ENCODE measurements around the gene ZNF555. TPM values are rescaled to one million over a fixed set of nuclear protein-coding genes. Genes with fewer than 3 reads are reported as not detected.

The ZNF555 gene
- total and polyA plus RNA-seq, 2 experiments from 2014 or later = 2.7 to 7.4 TPM

DNA sequence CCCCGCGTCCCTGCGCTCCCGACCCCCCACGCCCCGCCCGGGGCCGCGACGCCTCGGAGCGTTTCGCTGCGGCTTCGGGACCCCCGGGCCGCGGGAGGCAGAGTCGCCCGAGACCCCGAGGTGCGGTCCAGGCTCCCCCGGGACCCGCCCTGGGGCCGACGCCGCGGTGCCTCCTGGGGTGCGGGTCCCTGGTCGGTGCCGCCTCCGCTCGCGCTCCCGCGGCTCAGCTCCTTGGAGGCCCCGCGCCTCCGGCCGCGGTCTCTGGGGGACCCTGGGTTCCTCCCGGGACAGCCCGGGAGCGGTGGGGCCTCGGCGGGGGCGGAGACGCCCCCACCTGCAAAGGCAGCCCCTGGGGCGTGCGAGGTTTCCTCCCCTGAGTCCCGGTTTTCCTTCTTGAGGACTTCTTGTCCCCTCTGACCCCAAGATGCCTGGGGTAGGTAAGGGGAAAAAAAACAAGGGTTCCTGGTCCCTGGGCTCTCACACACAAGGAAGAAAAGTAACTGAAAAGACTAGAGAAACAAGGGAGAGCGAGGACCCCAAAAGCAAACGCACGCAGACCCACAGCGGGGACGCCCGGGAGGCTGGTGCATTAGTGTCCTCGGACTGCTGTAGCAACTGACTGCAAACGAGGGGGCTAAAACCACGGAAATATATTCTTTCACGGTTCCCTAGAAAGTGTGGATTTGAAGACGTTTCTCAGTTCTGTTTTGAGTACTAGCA, 740 bp downstream of the ZNF555 start:
- Histone ChIP-seq H3K27ac (peak overlapping the region; percentile 76), H3K79me2 (peaks cover 50% of the 10 kb centered on the region), H3K36me3 (replicated peaks; ENCODE audit: insufficient read depth, low read depth) (no peaks in the 10 kb centered on the region), H3K4me1 (ENCODE audit: insufficient read depth) (peaks cover 6% of the 10 kb centered on the region), H3K4me2 (peak overlapping the region; percentile 98), H3K27me3 (no peaks in the 10 kb centered on the region), H2AFZ (peak overlapping the region; percentile 47), H3K9me2 (replicated peaks; ENCODE audit: insufficient read depth) (no peaks in the 10 kb centered on the region), H3K4me3 (peak overlapping the region; percentile 57), H4K20me1 (ENCODE audit: insufficient read depth, poor library complexity, severe bottlenecking) (no peaks in the 10 kb centered on the region), H3K9me3 (ENCODE audit: low read depth) (no peaks in the 10 kb centered on the region)
- peak; percentile 45 for DNase-seq (ENCODE audit: low spot score)
- TF ChIP-seq EZH2 (IDR thresholded peaks at IDR 0.05; ENCODE audit: borderline replicate concordance) (no peak), EZH2phosphoT487 (IDR thresholded peaks at IDR 0.05; ENCODE audit: low read depth, severe bottlenecking, unreplicated experiment) (no peak)
- TF ChIP-seq, protein P1, sequence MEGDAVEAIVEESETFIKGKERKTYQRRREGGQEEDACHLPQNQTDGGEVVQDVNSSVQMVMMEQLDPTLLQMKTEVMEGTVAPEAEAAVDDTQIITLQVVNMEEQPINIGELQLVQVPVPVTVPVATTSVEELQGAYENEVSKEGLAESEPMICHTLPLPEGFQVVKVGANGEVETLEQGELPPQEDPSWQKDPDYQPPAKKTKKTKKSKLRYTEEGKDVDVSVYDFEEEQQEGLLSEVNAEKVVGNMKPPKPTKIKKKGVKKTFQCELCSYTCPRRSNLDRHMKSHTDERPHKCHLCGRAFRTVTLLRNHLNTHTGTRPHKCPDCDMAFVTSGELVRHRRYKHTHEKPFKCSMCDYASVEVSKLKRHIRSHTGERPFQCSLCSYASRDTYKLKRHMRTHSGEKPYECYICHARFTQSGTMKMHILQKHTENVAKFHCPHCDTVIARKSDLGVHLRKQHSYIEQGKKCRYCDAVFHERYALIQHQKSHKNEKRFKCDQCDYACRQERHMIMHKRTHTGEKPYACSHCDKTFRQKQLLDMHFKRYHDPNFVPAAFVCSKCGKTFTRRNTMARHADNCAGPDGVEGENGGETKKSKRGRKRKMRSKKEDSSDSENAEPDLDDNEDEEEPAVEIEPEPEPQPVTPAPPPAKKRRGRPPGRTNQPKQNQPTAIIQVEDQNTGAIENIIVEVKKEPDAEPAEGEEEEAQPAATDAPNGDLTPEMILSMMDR (IDR thresholded peaks at IDR 0.05; ENCODE audit: poor library complexity) = no peak
- WGBS (ENCODE audit: low lambda C conversion rate, missing lambda C conversion rate) = 5% methylated on average over 39 of the region's 62 CpGs

DNA sequence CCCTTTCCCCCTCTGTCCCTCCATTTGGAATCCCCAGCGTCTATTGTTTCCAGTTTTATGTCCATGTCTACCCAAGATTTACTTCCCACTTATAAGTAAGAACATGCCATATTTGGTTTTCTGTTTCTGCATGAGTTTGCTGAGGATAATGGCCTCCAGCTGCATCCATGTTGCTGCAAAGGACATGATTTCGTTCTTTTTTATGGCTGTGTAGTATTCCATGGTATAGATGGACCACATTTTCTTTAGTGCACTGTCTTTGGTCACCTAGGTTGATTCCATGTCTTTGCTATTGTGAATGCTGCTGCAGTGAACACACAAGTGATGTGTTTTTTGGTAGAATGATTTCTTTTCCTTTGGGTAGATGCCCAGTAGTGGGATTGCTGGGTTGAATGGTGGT, 3.8 kb downstream of the ZNF555 start:
- H4K20me1 ChIP-seq (ENCODE audit: insufficient read depth, poor library complexity, severe bottlenecking) = no peaks in the 10 kb centered on the region
- no peak for DNase-seq (ENCODE audit: low spot score)
- H3K4me2 ChIP-seq = no peak overlapping the region
- no peak overlapping the region for H3K4me3 ChIP-seq
- no peaks in the 10 kb centered on the region for H3K36me3 ChIP-seq (replicated peaks; ENCODE audit: insufficient read depth, low read depth)
- H3K9me3 ChIP-seq (ENCODE audit: low read depth) = no peaks in the 10 kb centered on the region
- TF ChIP-seq EZH2phosphoT487 (IDR thresholded peaks at IDR 0.05; ENCODE audit: low read depth, severe bottlenecking, unreplicated experiment) (no peak), EZH2 (IDR thresholded peaks at IDR 0.05; ENCODE audit: borderline replicate concordance) (no peak)
- TF ChIP-seq, protein P1 (IDR thresholded peaks at IDR 0.05; ENCODE audit: poor library complexity) = no peak
- no peak overlapping the region for H2AFZ ChIP-seq
- H3K27ac ChIP-seq = no peak overlapping the region
- H3K9me2 ChIP-seq (replicated peaks; ENCODE audit: insufficient read depth) = no peaks in the 10 kb centered on the region
- WGBS (ENCODE audit: low lambda C conversion rate, missing lambda C conversion rate) = 100% methylated on average over 2 of the region's 2 CpGs
- peaks cover 6% of the 10 kb centered on the region for H3K4me1 ChIP-seq (ENCODE audit: insufficient read depth)
- no peaks in the 10 kb centered on the region for H3K27me3 ChIP-seq
- H3K79me2 ChIP-seq = peaks cover 67% of the 10 kb centered on the region

DNA sequence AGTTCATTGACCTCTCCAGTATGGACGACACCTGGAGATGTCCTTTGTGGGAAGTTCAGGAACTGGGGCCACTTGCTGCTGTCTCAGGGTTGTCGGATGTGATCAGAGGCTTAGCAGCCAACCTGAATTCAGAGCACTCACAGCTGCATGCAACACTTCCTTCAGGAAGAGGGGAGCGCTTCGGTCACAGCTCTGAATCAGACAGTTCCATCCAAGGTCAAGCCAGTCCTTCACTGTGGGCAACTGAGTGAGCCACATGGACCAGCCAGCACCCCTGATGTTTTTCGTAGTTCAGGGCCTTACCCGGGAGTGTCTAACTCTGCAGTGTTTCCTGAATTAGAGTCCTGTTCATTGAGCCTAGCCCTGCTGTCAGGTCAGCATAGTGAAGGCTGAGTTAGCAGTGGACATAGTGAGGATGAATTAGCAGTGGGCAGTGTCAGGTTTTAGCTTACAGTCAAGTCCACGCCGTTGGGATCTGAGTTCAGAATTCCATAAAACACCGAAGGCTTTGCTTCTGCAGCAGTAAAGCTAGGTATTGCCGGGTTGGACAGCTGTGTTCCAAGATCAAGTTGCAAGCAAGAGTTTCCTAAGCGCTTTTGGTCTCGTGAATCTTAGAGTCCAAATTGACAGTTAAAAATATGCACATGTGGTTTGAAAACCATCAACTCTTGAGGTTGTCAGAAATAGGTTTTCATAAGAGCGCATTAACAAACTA, 5.1 kb downstream of the ZNF555 start:
- peaks cover 67% of the 10 kb centered on the region for H3K79me2 ChIP-seq

More for the DNA sequence above, 5.1 kb downstream of the ZNF555 start:
- Histone ChIP-seq H3K36me3 (replicated peaks; ENCODE audit: insufficient read depth, low read depth) (peaks cover under 1% of the 10 kb centered on the region), H3K27ac (no peak overlapping the region), H3K4me3 (no peak overlapping the region), H3K9me2 (replicated peaks; ENCODE audit: insufficient read depth) (no peaks in the 10 kb centered on the region), H2AFZ (no peak overlapping the region), H3K4me1 (ENCODE audit: insufficient read depth) (peaks cover 6% of the 10 kb centered on the region), H4K20me1 (ENCODE audit: insufficient read depth, poor library complexity, severe bottlenecking) (no peaks in the 10 kb centered on the region), H3K27me3 (no peaks in the 10 kb centered on the region), H3K9me3 (ENCODE audit: low read depth) (peaks cover 9% of the 10 kb centered on the region), H3K4me2 (no peak overlapping the region)
- 97% methylated on average over 13 of the region's 13 CpGs for WGBS (ENCODE audit: low lambda C conversion rate, missing lambda C conversion rate)
- no peak for TF ChIP-seq EZH2 (IDR thresholded peaks at IDR 0.05; ENCODE audit: borderline replicate concordance)
- TF ChIP-seq EZH2phosphoT487 (IDR thresholded peaks at IDR 0.05; ENCODE audit: low read depth, severe bottlenecking, unreplicated experiment) = no peak
- TF ChIP-seq, protein P1 (IDR thresholded peaks at IDR 0.05; ENCODE audit: poor library complexity) = no peak
- no peak for DNase-seq (ENCODE audit: low spot score)

Measured in hepatocyte (in vitro differentiated cells).